Activated naive CD4-positive, alpha-beta T cell (primary cell): ENCODE measurements around the gene ATXN7.
A peak's percentile ranks its signal among the peaks of the same experiment; 100 is the strongest.

ENCODE experiments used
- DNase-seq, 4 experiments: peaks; one replicate each; lab custom pipeline; 2025; lab: John Stamatoyannopoulos, UW

The ATXN7 gene

DNA sequence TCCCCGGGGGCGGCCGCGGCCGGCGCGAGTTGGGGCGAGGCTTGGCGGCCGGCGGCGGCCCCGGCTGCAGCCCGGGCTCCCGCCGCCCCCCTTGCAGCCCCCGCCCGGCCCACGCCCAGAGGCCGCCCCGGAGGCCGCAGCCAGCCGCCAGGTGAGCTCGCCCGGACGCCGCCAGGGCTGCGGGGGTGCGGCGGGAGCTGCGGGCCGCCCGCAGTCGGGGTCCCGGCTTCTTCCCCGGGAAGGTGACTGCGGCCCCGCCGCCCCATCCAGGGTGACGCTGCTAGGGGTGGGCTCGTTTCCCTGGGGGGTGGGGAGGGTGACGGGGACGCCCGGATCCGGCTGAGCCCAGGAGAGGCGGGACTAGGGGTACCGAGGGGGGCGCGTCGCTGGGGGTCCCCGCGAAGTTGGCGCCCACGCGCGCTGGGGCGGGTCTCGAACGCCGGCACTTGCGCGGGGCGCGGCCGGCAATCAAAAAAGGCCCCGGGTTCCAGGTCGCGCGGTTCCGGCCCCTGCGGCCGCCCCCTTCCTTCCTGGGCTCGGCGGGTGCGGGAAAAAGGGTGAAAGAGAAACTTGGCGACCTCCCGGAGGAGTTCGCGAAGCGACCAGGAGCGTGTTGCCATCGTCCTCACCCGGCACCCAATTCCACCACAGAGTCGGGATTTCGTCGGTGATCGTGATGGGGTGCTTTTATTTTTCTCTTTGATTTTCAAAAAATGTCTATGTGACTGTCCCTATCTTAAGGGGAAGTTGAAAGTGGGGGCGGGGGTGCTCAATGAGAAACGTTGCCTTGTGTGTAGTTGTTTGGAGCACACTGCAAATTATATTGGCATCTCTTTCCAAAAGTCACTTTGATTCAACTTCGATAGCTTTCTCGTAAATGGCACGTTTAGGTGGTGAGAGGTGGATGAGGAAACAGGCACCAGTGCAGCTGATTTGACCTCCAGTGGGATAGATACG, 619 bp downstream of the ATXN7 start:
- peak in 3 of 4 experiments; percentile 12 to 36 (median 24) for DNase-seq

DNA sequence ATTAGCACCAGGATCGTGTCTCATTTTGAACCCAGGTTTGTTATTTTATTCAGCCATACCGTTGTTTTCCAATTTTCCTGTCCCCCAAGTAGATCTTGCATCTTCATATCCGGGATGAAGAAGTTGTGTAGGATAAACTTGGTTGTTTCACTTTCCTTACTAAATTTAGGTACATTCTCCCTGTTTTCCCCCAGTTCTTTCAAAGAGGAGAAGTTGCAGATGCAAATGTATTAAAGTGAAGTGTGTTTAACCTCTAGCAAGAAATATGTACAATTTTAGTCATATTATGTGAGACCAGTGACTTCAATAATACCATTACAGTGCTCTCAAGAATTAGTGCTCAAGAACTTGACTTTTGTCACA, 1.3 kb downstream of the ATXN7 start:
- DNase-seq: no peak

DNA sequence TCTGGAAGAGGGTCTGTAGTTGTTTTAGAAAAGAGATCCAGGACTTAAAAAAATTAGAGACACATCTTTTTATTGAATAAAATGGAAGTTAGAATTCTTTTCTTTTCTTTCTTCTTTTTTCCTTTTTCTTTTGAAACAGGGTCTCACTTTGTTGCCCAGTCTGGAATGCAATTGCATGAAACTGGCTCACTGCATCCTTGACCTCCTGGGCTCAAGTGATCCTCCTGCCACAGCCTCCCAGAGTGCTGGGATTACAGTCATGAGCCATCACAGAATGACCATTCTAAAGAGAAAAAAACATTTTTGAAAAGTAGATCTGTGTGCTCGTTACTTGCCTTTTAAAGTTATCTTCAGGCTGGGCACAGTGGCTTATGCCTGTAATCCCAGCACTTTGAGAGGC, 3.6 kb downstream of the ATXN7 start:
- no peak for DNase-seq

DNA sequence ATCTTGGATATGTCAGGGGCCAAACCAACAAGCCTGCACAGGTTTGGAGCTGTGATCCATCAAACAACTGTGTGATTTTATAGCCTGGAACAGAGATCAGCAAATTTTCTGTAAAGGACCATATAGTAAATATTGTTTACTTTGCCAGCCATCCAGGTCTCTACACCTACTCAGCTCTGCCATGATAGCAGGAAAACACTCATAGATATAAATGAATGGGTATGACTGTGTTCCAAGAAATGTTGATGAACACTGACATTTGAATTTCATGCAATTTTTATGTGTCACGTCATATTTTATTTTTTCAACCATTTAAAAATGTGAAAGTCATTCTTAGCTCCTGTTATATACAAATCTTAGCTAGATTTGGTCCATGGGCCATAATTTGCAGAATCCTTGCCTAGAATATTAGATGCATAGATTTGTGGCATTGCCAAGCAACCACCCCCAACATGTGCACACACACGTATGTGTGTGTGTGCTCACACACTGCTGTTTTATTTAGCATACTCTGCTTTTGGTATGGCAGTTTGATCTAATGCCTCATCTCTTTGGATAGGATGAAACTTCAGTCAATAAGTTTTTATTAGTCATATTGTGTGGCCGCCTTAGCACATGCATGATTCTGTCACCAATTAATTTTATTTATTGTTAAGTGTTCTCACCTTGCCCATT, 6.4 kb downstream of the ATXN7 start:
- DNase-seq: no peak

DNA sequence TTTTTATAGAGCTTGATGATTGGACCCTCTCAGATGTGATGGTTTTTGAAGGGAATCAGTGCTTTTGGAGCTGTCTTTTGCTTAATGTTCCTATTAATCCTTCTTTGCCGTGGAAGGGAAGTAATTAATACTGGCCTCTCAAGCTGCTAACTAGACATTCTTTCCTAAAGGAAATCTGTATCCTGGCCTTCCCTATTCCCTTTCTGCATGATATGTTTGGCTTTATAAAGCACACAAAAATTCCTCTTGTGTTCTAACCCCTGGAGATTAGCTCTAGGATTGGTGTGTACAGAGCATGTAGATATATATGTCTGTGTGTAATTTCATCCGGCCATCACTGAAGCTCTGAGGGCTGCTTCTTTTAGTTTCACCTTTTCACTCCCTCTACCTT, 6.9 kb downstream of the ATXN7 start:
- no peak for DNase-seq

DNA sequence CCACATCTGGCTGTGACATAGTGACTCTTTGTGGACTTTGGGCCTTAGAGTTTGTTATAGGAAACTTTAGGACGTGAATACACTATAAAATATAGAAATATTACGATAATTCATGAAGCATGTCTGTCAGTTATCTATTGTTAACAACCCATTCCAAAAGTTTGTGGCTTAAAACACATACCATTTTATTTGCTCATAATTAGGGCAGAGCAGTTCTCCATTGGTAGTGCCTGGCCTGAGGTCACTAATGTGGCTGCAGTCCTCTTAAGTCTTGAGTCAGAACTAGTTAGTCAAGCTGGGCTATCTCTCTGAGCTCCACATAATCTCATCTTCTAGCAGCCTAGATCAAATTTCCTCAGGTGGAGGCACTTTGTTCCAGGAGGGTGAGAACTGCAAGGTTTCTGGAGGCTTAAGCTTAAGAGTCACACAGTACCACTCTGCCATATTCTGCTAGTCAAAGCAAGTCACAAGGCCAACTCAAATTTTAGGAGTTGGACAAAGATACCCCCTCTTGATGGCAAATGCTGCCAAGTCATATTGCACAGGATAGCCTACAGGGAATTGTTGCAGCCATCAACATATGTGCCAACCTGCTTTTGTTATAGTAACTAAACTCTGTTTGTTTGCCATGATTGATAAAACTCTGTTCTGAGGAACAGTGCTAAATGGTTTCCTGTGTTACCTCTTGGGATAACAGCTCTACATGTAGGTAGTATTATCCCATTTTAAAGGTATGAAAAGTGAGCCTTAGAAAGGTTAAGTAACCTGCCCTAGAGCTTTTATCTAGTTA, 8.7 kb downstream of the ATXN7 start:
- no peak for DNase-seq

DNA sequence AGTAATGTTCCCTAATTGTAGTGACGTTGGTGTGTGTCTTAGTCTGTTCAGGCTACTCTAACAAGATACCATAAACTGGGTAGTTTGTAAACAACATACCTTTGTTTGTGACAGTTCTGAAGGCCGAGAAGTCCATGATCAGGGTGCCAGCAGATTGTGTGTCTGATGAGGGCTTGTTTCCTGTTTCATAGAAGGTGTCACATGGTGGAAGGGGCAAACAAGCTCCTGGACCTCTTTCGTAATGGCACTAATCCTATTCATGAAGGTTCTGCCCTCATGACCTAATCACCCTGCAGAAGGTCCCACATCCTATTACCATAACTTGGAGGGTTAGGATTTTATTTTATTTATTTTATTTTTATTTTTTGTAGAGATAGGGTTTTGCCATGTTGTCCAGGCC, 11.1 kb downstream of the ATXN7 start:
- no peak for DNase-seq

DNA sequence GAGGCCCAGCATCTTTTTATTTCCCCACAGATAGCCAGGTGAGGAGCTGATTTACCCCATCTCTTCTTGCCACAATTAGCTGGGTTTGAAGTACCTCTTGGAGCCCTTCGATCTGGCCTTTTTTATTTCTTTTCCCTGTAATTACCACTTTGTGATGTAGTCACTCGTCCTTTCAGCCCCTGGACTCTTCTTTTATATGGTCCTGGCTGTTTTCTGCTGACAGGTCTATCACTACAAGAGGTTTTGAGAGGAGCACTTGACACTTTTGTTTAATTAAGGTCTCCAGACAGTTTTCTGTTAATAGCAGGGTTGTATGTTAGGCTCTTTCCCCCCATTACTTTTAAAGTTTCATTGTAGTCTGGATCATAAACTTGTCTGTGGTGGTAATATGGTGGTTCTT, 11.8 kb downstream of the ATXN7 start:
- no peak for DNase-seq

DNA sequence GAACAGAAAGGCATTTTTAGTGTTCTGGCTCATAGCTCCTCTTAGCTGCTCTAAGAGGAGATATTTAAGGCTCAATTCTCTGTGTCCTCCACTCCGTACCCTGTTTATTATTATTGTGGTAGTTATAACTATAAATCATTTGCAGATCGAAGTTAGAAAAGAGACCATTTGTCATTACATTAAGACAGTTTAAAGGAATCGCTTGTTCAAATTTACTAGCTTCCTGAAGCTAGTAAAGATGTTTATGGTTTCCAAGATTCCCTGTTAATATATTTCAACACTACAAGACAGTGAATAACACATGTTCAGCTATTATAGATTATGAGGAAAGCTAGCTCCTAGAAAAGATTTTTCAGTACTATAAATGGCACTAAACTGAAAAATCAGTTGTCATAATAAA, 12.6 kb downstream of the ATXN7 start:
- no peak for DNase-seq

DNA sequence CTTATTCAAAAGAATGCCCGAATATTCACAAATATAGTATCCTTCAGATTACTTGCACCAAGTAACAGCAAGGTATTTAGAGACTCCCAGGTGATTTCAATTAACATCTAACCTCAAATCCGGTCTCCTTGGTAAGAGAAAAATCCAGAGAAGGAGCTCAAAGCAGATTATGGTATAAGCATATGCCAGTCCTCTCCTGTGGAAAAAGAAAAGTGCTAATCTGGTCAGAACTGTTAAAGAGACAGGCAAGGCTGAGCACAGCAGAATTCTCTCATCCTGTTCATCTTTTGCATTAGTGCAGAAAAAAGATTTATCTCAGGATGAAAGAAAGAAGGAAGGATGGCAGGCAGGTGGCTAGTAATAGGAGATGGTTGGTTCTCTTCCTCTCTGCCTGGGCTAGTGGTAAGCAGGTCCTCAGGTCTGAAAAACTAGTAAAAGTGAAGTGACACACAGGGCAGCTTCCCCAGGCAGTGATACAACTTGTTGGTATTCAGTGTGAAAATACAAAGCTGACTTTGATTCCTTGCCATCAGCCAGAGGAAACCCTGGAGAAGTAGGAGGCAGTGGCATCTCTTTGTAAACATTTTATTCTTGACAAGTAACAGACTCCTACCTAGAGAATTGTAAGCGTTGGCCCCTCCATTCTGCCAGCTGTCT, 14.2 kb downstream of the ATXN7 start:
- DNase-seq: no peak

DNA sequence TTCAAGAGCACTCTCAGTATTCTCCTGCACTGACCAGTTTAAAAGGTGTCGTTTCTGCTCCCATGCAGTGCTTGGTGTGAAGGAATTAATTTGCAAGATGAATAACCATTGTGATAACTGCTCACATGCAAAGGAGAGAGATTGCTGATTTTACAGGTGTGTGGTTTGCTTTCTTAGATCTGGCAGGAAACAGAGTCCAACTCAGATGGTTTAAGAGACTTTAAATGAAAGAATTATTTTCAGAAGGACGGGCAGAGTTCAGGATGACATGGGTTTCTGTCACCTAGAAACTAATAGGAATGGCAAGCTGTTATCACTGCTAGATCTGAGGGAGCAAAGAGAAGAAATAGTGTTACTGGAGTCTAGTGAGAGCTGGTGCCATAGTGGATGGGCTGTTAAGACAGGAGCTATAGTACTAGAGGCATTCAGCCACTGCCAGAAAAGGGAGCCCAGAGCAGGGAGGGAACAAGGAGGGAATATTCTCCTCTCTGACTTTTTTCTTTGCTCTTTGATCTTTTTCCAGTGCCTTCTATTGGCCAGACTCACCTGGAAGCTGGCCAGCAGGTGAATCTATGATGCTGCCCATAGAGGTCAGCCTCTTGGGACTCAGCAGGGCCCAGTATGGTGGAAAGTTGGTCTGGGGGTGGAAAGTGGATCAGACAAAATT, 14.9 kb downstream of the ATXN7 start:
- DNase-seq: no peak

DNA sequence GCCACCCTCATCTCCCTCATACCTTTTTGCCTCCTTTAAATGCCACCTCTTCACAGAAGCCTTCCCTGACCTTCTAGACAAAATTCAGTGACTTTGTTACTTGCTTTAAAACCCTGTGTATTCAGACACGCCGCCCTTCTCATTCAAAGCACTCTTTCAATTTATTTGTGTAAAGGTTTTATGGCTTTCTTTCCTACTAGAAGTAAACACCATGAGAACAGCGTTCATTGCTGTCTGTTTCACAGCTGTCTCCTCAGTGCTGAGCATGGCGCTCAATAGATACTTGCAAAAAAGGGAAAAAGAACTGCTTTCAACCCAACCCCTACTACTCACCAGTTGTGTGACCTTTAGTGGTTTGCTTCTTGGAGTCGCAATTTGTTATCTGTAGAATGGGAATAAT, 17.0 kb downstream of the ATXN7 start:
- no peak for DNase-seq

DNA sequence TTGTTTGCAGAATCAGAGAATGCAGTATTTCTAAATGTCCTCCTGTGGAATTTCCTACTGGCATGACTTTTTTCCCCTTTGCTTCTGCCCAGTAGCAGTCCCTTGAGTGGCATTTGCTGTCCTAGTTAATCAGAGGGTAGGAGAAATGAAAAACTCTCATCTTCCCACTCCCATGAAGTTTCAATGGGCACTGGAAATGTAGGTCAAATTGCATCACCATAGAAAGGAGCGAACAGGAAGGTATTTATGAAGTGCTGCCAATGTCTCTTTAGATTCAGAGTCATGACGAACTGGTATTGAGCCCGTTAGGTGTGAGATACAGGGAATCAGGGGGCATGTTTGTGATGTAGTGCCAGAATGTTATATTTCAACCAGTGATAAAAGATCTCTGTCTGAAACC, 23.2 kb downstream of the ATXN7 start:
- DNase-seq: no peak

DNA sequence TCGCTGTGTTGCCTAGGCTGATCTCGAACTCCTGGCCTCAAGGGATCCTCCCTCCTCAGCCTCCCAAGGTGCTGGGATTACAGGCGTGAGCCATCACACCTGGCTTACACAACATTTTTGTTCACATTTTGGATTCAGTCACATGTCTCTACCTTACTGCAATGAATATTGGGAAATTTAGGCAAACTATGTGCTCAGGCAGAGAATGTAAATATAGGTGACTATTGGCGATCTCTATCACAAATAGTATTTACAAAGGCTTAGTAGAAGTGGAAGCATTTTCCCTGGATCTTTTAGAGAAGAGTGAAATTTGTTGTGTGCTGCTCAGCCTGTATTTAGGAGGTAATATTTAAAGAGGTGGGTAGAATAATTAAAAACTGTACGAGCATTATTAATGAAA, 27.9 kb downstream of the ATXN7 start:
- DNase-seq: no peak

DNA sequence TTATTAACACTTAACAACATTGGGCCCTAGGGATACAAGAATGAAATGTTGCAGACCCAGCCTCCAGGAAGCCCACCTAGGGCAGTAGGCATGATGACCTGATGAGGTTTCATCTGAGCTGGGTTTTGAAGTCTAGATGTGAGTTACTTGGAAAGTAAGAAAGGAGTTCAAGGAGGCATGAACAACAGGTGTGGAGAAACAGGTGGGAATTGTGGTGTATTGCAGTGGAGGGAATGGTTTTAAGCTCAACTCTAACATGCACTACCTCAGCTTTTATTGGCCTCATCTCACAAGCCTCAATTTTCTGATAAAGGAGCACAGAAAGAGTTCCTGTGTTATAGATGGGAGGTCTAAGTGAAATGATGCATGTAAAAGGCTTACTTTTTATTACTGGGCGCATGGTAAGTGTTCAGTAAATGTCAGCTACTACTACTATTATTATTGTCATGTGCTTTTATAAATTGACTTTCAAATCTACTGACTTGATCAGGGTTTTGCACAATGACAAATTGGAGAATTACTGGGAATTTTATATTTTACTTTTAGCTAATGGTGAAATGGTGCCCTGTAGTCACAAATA, 29.2 kb downstream of the ATXN7 start:
- no peak for DNase-seq

DNA sequence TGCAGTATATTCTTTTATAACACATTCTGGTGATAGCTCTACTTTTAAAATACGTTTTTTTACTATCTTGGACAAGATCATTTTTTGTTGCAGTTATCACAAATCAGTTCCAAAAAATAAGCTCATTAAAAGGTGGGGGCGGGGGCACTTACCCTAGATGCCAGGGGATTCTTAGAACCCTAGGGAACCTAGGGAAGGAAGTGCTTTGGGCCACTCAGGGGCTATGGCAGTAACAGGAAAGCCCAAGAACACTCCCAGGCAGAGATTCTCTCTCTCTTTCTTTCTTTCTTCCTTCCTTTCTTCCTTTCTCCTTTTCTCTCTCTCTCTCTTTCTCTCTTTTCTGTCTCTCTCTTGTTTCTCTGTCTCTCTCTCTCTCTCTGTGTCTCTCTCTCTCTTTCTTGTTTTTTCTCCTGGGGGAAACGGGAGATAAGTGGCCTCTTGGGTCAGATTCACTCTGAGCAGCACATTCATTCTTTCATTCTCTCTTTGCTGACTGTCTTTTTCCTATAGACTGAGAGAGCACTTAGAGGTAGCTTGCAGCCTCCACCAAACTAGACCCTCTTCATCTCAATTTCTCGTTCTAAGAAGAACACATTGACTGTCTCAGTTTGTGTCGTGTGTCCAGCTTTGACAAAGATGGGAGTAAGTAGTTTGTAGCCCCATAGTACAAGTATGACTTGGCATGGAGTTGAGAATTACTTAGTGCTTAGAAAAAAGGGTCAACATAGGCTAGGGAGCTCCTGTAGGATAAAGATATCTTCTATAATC, 31.9 kb downstream of the ATXN7 start:
- no peak for DNase-seq

DNA sequence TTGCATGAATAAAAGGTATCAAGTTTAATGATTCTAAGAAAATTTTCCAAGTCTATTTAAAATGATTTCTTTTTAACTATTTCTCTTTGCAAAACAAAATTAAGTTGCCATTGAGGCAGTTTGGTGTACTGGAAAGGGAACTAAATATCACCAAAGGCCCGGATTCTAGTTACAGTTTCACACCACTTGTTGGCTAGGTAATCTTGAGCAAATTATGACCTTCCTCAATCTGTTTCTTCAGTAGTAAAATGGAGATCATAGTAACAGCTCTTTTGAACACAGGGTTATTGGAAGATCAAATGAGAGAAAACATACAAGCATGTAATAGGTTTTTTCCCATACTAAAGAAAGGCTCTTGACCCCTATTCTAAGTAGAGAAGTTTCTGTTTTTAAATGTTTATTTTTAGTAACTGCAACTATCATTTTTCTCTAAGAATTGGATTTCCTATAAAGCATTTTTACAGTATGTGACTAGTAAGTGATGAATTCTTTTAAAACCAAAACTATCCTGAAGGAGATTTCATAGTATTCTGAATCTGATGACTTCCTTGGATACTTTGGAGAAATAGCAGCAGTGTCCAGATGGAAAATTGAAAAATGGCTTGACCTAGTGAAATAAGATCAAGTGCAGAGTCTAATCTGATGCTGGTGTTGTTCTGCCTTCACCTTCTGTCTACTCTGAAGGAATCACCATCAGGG, 32.8 kb downstream of the ATXN7 start:
- DNase-seq: no peak

DNA sequence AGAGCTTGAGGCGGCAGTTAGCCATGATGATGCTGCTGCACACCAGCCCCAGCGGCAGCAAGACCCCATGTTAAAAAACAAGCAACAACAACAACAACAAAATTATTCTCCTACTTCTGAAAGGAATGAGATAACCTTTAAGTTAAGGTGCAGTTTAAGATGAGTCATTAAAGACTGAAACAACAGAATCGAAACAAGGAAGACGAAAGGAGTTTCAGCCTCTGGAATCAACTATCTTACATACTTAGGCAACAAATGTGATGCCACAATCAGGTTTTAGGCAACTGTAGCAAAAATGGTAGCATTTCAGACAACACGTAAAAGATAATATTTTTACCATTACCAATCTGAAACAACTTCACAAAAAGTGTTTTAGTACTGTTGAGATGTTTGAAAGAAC, 36.3 kb downstream of the ATXN7 start:
- DNase-seq: no peak

DNA sequence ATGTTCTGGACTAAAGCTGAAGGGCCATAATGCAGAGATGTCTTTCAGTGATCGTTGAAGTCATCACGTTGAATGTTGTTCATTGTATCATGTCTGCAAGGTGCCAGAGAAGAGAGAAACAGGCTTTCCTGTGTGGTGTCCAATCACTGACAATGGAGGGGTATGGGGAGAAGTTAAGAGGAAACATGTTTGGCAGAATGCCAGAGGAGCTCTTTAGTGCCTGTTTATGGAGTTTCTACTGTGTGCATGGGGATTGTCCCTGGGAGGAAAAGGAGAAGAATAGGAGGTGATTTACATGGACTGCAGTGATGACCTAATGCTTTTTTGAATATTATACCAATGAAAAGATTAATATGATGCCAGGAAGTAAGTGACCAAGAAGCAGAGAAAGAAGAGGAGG, 36.8 kb downstream of the ATXN7 start:
- no peak for DNase-seq
